Measurements from ENCODE around the gene DHRS2.
"Not testable (repeated sequence)": the region's sequence is repeated elsewhere in the genome, so short reads cannot be mapped to it uniquely, and the experiment has no call there.

Gene DHRS2

DNA sequence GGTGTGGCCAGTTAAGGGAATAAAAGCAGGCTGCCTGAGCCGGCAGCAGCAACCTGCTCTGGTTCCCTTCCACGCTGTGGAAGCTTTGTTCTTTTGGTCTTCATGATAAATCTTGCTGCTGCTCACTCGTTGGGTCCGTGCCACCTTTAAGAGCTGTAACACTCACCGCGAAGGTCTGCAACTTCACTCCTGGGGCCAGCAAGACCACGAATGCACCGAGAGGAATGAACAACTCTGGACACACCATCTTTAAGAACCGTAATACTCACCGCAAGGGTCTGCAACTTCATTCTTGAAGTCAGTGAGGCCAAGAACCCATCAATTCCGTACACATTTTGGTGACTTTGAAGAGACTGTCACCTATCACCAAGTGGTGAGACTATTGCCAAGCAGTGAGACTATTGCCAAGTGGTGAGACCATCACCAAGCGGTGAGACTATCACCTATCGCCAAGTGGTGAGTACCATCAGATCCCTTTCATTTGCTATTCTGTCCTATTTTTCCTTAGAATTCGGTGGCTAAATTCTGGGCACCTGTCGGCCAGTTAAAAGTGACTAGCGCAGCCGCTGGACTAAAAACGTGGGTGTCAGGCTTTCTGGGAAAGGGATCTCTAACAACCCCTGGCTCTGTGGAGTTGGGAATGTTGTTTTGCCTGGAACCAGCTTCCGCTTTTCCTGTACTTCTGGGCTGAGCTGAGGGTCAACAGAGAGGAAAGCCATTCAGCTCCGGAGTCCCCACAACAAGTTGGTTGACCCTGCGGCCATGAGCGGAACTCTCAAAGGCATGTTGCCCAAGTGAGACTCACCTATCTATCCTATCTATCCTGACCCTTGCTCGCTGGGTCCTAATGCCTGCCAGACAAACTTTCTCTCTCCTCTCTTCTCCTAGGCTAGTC lies at the start of gene DHRS2:
DHRS2 (plus strand) TSS at position 48 of the 895 bp plus-strand sequence. CDS start 2,501 bp downstream, outside the sequence.
- no peak for DNase-seq

DNA sequence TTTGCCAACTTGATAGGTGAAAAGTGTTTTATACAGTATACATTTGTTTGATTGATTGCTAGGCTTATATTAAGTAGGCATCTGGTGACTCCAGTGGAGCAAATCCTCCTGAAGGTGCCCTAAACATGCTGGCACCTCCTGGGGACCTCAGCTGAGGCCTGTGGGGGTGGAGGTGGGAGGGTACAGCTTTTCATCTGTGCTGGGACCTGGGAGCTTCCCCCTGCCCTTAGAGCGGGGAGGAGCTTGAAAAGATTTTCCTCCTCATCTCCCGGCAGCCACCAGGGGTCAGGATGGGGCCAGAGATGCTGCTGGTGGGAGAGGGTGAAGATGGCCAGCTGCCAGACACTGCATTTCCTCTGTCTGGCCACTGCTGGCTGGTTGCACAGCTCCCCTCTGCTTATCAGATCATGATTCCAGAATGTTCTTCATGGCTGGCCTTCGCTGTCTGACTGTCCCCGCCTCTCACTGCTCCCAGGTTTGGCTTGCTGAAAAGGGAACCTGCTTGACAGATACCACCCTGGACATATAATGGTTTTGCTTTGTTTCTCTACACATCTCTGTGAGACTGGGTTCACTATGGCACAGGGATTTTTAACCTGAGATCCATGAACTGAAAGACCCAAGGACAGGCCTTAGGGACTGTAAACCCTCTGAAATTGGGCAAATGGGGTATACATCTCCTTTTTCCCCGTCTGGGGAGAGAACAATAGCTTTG lies 47.1 kb upstream of the DHRS2 start:
- DNase-seq = peak; percentile 89

DNA sequence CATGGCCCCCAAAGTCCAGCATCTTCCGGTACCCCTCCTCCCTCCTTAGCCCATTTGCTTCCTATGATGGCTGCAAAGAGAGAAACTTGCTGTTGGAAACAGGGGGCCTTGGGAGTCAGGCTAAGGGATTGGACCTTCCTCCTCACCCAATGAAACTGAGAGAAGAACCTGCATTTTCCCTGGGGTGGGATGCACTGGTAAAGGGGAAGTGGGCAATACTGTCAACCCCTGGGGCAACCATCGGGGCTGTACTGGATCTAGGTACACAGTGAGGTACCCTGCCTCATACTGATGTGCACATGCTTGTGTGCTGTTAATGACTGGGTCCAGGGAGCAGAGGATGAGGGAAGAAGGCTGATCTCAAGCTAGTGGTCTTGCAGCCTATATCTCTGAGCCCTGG lies 46.6 kb upstream of the DHRS2 start:
- DNase-seq = no peak

DNA sequence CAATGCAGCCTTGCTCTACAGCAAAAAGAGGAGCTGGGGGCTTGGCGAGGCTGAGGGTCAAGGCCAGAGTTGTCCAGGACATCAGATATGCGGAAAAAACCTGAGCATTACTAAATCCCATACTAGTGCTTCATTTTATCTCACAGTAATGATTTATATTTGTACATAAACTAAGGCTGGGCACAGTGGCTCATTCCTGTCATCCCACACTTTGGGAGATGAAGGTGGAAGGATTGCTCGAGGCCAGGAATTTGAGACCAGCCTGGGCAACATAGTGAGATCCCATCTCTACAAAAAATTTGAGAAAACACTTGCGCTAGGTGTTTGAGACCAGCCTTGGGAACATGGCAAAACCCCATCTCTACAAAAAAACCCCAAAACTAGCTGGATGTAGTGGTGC lies 46.0 kb upstream of the DHRS2 start:
- DNase-seq = no peak

- DNase-seq = not testable (repeated sequence)
Measured at GRCh38 chr14:23594191-23594590, 42.0 kb upstream of the DHRS2 start.

- DNase-seq = no peak
Measured at GRCh38 chr14:23600322-23600707, 35.8 kb upstream of the DHRS2 start.

GRCh38 chr14:23600806-23601205 lies 35.4 kb upstream of the DHRS2 start:
- DNase-seq = no peak

GRCh38 chr14:23601424-23601823 lies 34.7 kb upstream of the DHRS2 start:
- DNase-seq = no peak

DNA sequence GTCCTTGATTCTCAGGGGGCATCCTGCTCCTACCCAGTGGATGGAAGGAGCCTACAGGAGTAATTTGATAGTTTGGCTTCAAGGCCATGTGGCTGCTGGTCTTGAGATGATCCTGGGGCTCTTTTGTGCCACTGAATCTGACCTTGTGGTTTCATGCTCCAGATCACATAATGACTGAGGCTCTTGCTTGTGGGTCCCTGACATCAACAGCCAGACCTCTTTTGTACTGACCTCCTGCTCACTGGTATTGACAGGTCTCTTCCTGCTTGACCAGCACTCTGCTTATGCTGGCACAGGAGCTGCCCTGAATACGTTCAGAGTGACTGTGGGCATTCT lies 34.4 kb upstream of the DHRS2 start:
- no peak for DNase-seq

GRCh38 chr14:23602181-23603095 lies 33.7 kb upstream of the DHRS2 start:
- DNase-seq = no peak

DNA sequence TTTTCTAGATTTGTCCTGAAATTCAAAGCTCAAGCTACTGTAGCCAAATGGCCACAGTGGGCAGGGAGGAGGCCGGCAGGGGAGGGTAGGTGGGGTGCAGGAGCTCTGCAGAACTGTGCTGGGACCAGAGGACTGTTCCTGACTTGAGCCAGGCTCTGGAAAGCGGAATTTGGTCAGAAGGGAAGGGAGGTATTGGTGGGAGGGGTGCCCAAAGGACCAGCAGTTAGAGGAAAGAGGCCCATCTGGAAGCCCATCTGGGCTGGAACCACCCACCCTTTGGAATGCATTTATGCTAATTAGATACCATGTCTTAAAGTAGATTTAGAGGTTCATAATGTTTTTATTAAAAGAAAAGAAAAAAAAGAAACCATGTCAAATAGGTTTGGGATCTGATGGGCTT lies 33.1 kb upstream of the DHRS2 start:
- DNase-seq = no peak

DNA sequence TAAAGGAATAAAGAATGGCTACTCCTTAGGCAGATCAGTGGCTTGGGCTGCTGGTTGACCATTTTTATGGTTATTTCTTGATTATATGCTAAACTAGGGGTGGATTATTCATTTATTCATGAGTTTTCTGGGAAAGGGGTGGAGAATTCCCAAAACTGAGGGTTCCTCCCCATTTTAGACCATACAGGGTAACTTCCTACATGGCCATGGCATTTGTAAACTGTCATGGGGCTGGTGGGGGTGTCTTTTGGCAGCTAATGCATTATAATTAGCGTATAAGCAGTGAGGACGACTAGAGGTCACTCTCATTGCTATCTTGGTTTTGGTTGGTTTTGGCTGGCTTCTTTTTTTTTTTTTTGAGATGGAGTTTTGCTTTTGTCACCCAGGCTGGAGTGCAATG lies 32.0 kb upstream of the DHRS2 start:
- no peak for DNase-seq

GRCh38 chr14:23604675-23605170 lies 31.4 kb upstream of the DHRS2 start:
- DNase-seq = no peak

DNA sequence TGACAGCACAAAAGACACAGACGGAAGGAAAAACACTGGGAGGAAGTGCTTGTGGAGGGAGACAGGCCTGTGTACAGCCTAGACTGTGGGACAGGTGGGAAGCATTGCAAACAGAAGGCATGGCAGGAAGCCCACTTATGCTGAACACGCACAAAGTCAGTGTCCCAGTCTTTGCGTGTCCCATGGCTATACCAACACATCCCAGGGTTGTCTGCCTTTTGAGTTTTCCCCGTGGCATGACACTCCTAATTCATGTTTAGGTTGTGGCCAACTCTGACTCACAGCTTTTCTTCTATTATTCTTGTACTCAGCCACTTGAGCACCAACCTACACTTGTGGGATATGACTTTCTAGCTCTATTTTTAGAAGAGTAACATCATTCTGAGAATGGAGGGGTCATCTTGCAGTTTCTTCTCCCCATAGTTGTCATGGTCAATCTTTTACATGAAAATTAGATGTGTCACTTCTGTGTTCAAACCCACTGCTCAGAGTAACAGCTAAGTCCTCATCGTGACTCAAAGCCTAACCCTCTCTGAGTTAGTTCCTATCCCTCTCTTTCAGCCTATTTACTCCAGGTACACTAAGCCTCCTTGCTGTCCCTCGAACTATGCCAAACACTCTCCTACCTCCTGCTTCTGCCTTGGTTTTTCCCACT lies 30.1 kb upstream of the DHRS2 start:
- peak; percentile 20 for DNase-seq

GRCh38 chr14:23608454-23608853 lies 27.7 kb upstream of the DHRS2 start:
- no peak for DNase-seq

DNA sequence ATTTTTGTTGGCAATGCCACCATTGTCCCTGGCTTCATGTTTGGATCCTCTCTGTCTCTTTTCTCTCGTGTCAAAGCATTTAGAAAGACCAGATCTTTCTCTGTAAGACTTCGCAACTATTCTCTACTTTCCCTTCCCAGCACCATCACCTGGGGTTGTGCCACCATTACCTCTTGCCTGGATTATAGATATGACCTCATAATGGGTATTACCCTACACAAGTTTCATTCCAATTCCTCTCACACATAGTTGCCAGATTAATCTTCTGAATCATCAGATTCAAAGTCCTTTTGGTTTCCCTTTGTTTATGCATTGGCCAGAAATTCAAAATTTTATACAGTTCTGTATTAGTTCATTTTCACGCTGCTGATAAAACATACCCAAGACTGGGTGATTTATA lies 27.2 kb upstream of the DHRS2 start:
- no peak for DNase-seq

GRCh38 chr14:23609411-23610089 lies 26.6 kb upstream of the DHRS2 start:
- not testable (repeated sequence) for DNase-seq

- no peak for DNase-seq
Measured at GRCh38 chr14:23610090-23610814, 25.9 kb upstream of the DHRS2 start.

GRCh38 chr14:23610815-23611289 lies 25.3 kb upstream of the DHRS2 start:
- no peak for DNase-seq

DNA sequence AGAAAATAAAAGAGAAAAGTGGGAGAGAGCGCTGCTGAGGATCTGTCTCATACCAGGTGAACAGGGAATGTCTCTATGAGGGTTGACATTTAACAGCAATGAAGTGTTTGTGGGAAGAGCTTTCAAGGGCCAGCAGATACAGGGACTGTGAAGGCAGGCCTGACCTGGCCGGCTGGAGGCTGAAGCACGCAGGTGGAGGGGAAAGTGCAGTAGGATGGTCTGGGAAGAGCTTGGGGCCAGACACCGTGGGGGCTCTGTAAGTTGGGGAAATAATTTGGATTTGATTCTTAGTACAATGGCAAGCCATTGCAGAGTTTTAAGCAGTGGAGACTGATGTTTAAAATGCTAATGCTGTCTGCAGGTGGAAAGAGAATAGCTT lies 23.8 kb upstream of the DHRS2 start:
- no peak for DNase-seq

DNA sequence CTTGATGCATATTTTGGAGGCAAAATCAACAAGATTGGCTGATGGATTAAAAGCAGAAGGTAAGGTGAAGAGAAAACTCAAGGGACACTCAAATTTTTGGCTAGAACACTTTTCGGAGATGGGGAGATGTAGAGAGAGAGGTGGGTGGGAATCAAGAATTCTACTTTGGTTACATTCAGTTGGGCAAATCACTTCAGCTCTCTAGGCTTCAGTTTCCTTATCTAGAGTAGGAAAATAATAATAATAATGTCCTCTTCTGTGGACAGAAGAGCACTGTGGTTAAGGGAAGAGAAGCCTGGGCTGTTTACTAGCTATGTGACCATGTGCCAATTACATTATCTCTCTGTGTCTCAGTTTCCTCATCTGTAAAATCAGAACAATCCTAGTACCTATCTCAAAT lies 23.4 kb upstream of the DHRS2 start:
- no peak for DNase-seq

Measured in suppressor macrophage treated with lipopolysaccharide for 4 hours (primary cell).